GM12878 (cell line): ENCODE results near the gene SORBS2. TPM values are rescaled to one million over a fixed set of nuclear protein-coding genes. Genes with fewer than 3 reads are reported as not detected.
A peak's percentile ranks its signal among the peaks of the same experiment; 100 is the strongest.

Experiments
- ATAC-seq: fragments of 200-7000 bp; cut with Tn5 transposase; 3 replicates; pipeline ENCODE4 v1.9.1; 2020; ENCODE audit warnings: mild to moderate bottlenecking, moderate library complexity
- BruUV-seq: library from RNA; stranded (reverse); fragments of 400-500 nt; replicated peaks from 2 replicates; lab custom pipeline; 2021; lab: Mats Ljungman, UMichigan
- CTCF ChIA-PET: fragments of 300-600 bp; sonication (Branson Sonifier 250); formaldehyde crosslinking; extraction: SDS; loops from one replicate; lab custom pipeline; 2021; ENCODE audit warnings: inconsistent platforms; lab: Yijun Ruan, JAX
- POLR2A ChIA-PET: fragments of 350-600 bp; formaldehyde crosslinking; extraction: SDS; loops from one replicate; lab custom pipeline; 2021; ENCODE audit warnings: inconsistent platforms; lab: Charles Lee
- RAD21 ChIA-PET: fragments of 300-600 bp; sonication (Branson Sonifier 250); formaldehyde crosslinking; loops from one replicate; lab custom pipeline; 2023; ENCODE audit warnings: antibody characterized with exemption; ENCODE audit not compliant: unreplicated experiment; lab: Charles Lee
- SMC1A ChIA-PET: fragments of 300-600 bp; sonication (Branson Sonifier 250); formaldehyde crosslinking; loops from one replicate; lab custom pipeline; 2023; ENCODE audit not compliant: unreplicated experiment, uncharacterized antibody; lab: Charles Lee
- DNase-seq: peaks from one replicate; pipeline ENCODE4 v3.0.0-alpha.2; 2011; ENCODE audit warnings: low read depth, low spot score
- FAIRE-seq: peaks from 3 replicates; lab custom pipeline; 2011; peaks lifted over from hg19 to GRCh38; lab: Jason Lieb, UNC
- H2AFZ ChIP-seq: 2 replicates; pipeline ENCODE4 v1.6.0; 2011; ENCODE audit warnings: low read depth, low read length, control low read depth; ENCODE audit not compliant: control insufficient read depth
- H3K27ac ChIP-seq: 2 replicates; pipeline ENCODE4 v1.5.1; 2011; ENCODE audit warnings: control low read depth; ENCODE audit not compliant: control insufficient read depth, insufficient read depth
- H3K27me3 ChIP-seq, 2 experiments: replicated peaks in 1 of 2; 2 replicates each; pipeline versions ENCODE4 v1.6.0 to v1.6.1; 2011; ENCODE audit warnings: low read length in 1 of 2; ENCODE audit not compliant: control insufficient read depth in 2 of 2, insufficient read depth in 2 of 2
- H3K36me3 ChIP-seq, 2 experiments: 2 replicates each; pipeline ENCODE4 v1.5.1; 2011; ENCODE audit warnings: low read length in 1 of 2; ENCODE audit not compliant: control insufficient read depth in 2 of 2, insufficient read depth in 2 of 2
- H3K4me1 ChIP-seq: 2 replicates; pipeline ENCODE4 v1.6.1; 2011; ENCODE audit warnings: mild to moderate bottlenecking, low read length, moderate library complexity, mixed read lengths; ENCODE audit not compliant: control insufficient read depth, insufficient read depth
- H3K4me2 ChIP-seq: 2 replicates; pipeline ENCODE4 v1.6.0; 2011; ENCODE audit warnings: control low read depth; ENCODE audit not compliant: control insufficient read depth, insufficient read depth
- H3K4me3 ChIP-seq: fragments of 200-600 bp; sonication (generic); 2 replicates; pipeline ENCODE4 v1.5.1; 2016
- H3K79me2 ChIP-seq: 2 replicates; pipeline ENCODE4 v1.6.0; 2011; ENCODE audit warnings: low read length; ENCODE audit not compliant: control insufficient read depth, insufficient read depth
- H3K9ac ChIP-seq: 2 replicates; pipeline ENCODE4 v1.8.0; 2011; ENCODE audit warnings: low read length, control low read depth, mixed read lengths; ENCODE audit not compliant: control insufficient read depth, insufficient read depth
- H3K9me3 ChIP-seq: replicated peaks from 3 replicates; pipeline ENCODE4 v1.5.1; 2011; ENCODE audit warnings: mild to moderate bottlenecking, low read length; ENCODE audit not compliant: control insufficient read depth, insufficient read depth
- H4K20me1 ChIP-seq: 2 replicates; pipeline ENCODE4 v1.6.0; 2011; ENCODE audit not compliant: control insufficient read depth, insufficient read depth
- CREM ChIP-seq: IDR thresholded peaks from 2 replicates; pipeline ENCODE4 v1.6.1; 2014; ENCODE audit warnings: antibody characterized with exemption, low read depth
- ETV6 ChIP-seq, 2 experiments: fragments of 450-650 bp in 1 of 2; IDR thresholded peaks in 1 of 2; conservative IDR thresholded peaks in 1 of 2; 2 replicates each; pipeline ENCODE4 v1.6.1; 2014; ENCODE audit warnings: antibody characterized with exemption in 1 of 2, borderline replicate concordance in 1 of 2, low read depth in 1 of 2, mild to moderate bottlenecking in 1 of 2, moderate library complexity in 1 of 2
- POLR2AphosphoS5 ChIP-seq: IDR thresholded peaks from 2 replicates; pipeline ENCODE4 v1.6.1; 2011; ENCODE audit warnings: mild to moderate bottlenecking, low read length, inconsistent platforms
- RFX5 ChIP-seq: IDR thresholded peaks from 2 replicates; pipeline ENCODE4 v1.6.1; 2011; ENCODE audit warnings: low read depth, low read length, improper control_type of control experiment
- SMARCA5 ChIP-seq: fragments of 450-650 bp; IDR thresholded peaks from 2 replicates; pipeline ENCODE4 v1.6.1; 2017; ENCODE audit warnings: mild to moderate bottlenecking
- SUPT20H ChIP-seq: IDR thresholded peaks from 2 replicates; pipeline ENCODE4 v1.6.1; 2011; ENCODE audit warnings: low read depth, mild to moderate bottlenecking, low read length, moderate library complexity, borderline replicate concordance; ENCODE audit not compliant: control insufficient read depth
- TBL1XR1 ChIP-seq: IDR thresholded peaks from 2 replicates; pipeline ENCODE4 v1.6.1; 2012; ENCODE audit warnings: low read depth, low read length, improper control_type of control experiment
- YBX1 ChIP-seq: fragments of 450-650 bp; IDR thresholded peaks from 2 replicates; pipeline ENCODE4 v1.6.1; 2016; ENCODE audit warnings: antibody characterized with exemption
- WGBS: methylation state at CpG from one replicate; pipeline ENCODE4 v1.1.6; 2016; ENCODE audit warnings: low lambda C conversion rate; ENCODE audit not compliant: insufficient replicate concordance, insufficient coverage; ENCODE audit errors: missing lambda C conversion rate; 5-methylcytosine and 5-hydroxymethylcytosine counted together
- in situ Hi-C: fragments of 300-500 bp; cut with MboI; formaldehyde crosslinking; loops from 9 replicates; pipeline ENCODE4 v1.14.3; 2018; ENCODE audit warnings: mixed read lengths
- intact Hi-C: fragments of 100-400 bp; cut with micrococcal nuclease; formaldehyde crosslinking; loops from one replicate; pipeline ENCODE4 v1.14.2; 2022; ENCODE audit not compliant: unreplicated experiment
- polyA plus RNA-seq, 11 experiments: library from polyadenylated mRNA; depleted of rRNA in 4 of 11; unstranded in 6 of 11; stranded (reverse) in 5 of 11; fragments of >200 nt; fragmentation: Nextera tagmentation in 4 of 11; fragmentation: Illumina TruSeq in 1 of 11; extraction: Ambion mirVana in 4 of 11; extraction: Trizol in 1 of 11; gene quantifications; 1 replicate in 1 of 11; 2 replicates in 10 of 11; pipeline versions ENCODE4 v1.2.1 to v1.2.3, GENCODE V29; 2011 to 2016; ENCODE audit warnings: inconsistent platforms in 2 of 11, missing spikeins in 2 of 11, low read depth in 1 of 11
- total RNA-seq, 4 experiments: library from RNA; depleted of rRNA in 3 of 4; stranded (reverse); fragments of >200 nt in 3 of 4; fragmentation: Illumina TruSeq in 1 of 4; extraction: Trizol in 1 of 4; gene quantifications; 2 replicates each; pipeline versions ENCODE4 v1.2.1 to v1.2.3, GENCODE V29; 2013 to 2021
- TF ChIP-seq, protein P1 (sequence below): IDR thresholded peaks from 2 replicates; pipeline ENCODE4 v1.6.1; 2011; ENCODE audit warnings: borderline replicate concordance, low read depth, mild to moderate bottlenecking, moderate library complexity, low read length; ENCODE audit not compliant: insufficient read depth, poor library complexity, severe bottlenecking

SORBS2 gene
- total and polyA plus RNA-seq, 10 of the 15 experiments (the other 5 are each of a cell fraction or from before 2014, with no cell fraction given), result 0.06 to 3.0 (median 0.79) TPM

- TF ChIP-seq, protein P1, sequence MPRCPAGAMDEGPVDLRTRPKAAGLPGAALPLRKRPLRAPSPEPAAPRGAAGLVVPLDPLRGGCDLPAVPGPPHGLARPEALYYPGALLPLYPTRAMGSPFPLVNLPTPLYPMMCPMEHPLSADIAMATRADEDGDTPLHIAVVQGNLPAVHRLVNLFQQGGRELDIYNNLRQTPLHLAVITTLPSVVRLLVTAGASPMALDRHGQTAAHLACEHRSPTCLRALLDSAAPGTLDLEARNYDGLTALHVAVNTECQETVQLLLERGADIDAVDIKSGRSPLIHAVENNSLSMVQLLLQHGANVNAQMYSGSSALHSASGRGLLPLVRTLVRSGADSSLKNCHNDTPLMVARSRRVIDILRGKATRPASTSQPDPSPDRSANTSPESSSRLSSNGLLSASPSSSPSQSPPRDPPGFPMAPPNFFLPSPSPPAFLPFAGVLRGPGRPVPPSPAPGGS, result no peak
- TF ChIP-seq CREM (no peak), SMARCA5 (no peak), SUPT20H (no peak), RFX5 (no peak)
- TF ChIP-seq, all 136 proteins: peak for 0
These were observed 85.1 kb downstream of the SORBS2 start (continued) for GRCh38 chr4:185726931-185727330.

GRCh38 chr4:185723631-185724260 is 88.2 kb downstream of the SORBS2 start:
- peak overlapping the region; percentile 11 for H2AFZ ChIP-seq
- in situ Hi-C loops, result no loop called here
- no peaks in the 10 kb centered on the region for H3K4me1 ChIP-seq
- H3K27me3 ChIP-seq, result no peaks in the 10 kb centered on the region
- ChIA-PET RAD21 (no interaction called here), POLR2A (no interaction called here), SMC1A (interaction anchor here (0.6 kb wide), 1 partner anchor 15 kb away, joined by 3 read pairs; no protein-coding TSS in a partner anchor)
- 48% methylated on average over 6 of the region's 6 CpGs for WGBS
- FAIRE-seq (no peak), DNase-seq (no peak), ATAC-seq (no peak)
- no peak overlapping the region for H3K9ac ChIP-seq
- H3K36me3 ChIP-seq, result no peaks in the 10 kb centered on the region
- H3K79me2 ChIP-seq, result no peaks in the 10 kb centered on the region
- H3K4me2 ChIP-seq, result no peak overlapping the region
- H3K27ac ChIP-seq, result no peak overlapping the region
- BruUV-seq, result no TSS peak
- H3K9me3 ChIP-seq, result no peaks in the 10 kb centered on the region
- H3K4me3 ChIP-seq, result no peak overlapping the region
- TF ChIP-seq TBL1XR1, result no peak
- no peak for TF ChIP-seq YBX1
- TF ChIP-seq ETV6 (conservative IDR thresholded peaks at IDR 0.05 in 1 of 2, IDR thresholded peaks at IDR 0.05 in 1 of 2; ENCODE audit: borderline replicate concordance in 1 of 2, low read depth in 1 of 2), result no peak
- no peak for TF ChIP-seq POLR2AphosphoS5
- TF ChIP-seq, all 136 proteins: peak for 0
- intact Hi-C loops, result no loop called here
- CTCF ChIA-PET, result interaction anchor here (0.5 to 1.3 kb wide), 5 partner anchors 11 to 414 kb away, joined by 3 to 4 read pairs (median 3); no protein-coding TSS in a partner anchor
- no peaks in the 10 kb centered on the region for H4K20me1 ChIP-seq
